Spleen (tissue), 11 donors: ENCODE measurements around the gene RAPGEF4. TPM values are rescaled to one million over a fixed set of nuclear protein-coding genes. Genes with fewer than 3 reads are reported as not detected.

Source experiments
- DNase-seq: peaks from one replicate; pipeline ENCODE4 v3.0.0-alpha.2; 2020
- H3K27ac ChIP-seq, 8 donors: fragments of 200-600 bp; sonication (generic) in 7 of 8; 1 replicate in 4 of 8; 2 replicates in 4 of 8; pipeline versions ENCODE4 v1.5.0 to v1.8.0; 2016 to 2021; ENCODE audit warnings: inconsistent platforms in 4 of 8, mild to moderate bottlenecking in 4 of 8, moderate library complexity in 1 of 8
- H3K27me3 ChIP-seq, 7 donors: fragments of 200-600 bp; sonication (generic) in 6 of 7; replicated peaks in 1 of 7; 1 replicate in 4 of 7; 2 replicates in 3 of 7; pipeline versions ENCODE4 v1.5.0 to v1.8.0; 2016 to 2021; ENCODE audit warnings: inconsistent platforms in 3 of 7, mild to moderate bottlenecking in 1 of 7
- H3K36me3 ChIP-seq, 6 donors: fragments of 200-600 bp; sonication (generic) in 5 of 6; 1 replicate in 4 of 6; 2 replicates in 2 of 6; pipeline versions ENCODE4 v1.5.0 to v1.8.0; 2016 to 2021; ENCODE audit warnings: inconsistent platforms in 2 of 6
- H3K4me1 ChIP-seq, 6 donors: fragments of 200-600 bp; sonication (generic) in 5 of 6; 1 replicate in 3 of 6; 2 replicates in 3 of 6; pipeline versions ENCODE4 v1.5.0 to v1.8.0; 2016 to 2021; ENCODE audit warnings: inconsistent platforms in 3 of 6
- H3K4me3 ChIP-seq, 8 donors: fragments of 200-600 bp; sonication (generic) in 7 of 8; 1 replicate in 4 of 8; 2 replicates in 4 of 8; pipeline versions ENCODE4 v1.5.0 to v1.8.0; 2016 to 2021; ENCODE audit warnings: inconsistent platforms in 4 of 8, mild to moderate bottlenecking in 4 of 8, moderate library complexity in 2 of 8
- H3K9me3 ChIP-seq, 8 donors: fragments of 200-600 bp; sonication (generic) in 7 of 8; 1 replicate in 4 of 8; 2 replicates in 4 of 8; pipeline versions ENCODE4 v1.5.0 to v1.8.0; 2016 to 2021; ENCODE audit warnings: inconsistent platforms in 4 of 8
- POLR2A ChIP-seq, 3 donors: fragments of 450-650 bp; IDR thresholded peaks; one replicate each; pipeline ENCODE4 v1.5.1; 2017; ENCODE audit warnings: antibody characterized with exemption in 3 of 3, mild to moderate bottlenecking in 1 of 3
- POLR2AphosphoS5 ChIP-seq, 3 donors: sonication (generic); formaldehyde crosslinking; IDR thresholded peaks; one replicate each; pipeline ENCODE4 v1.5.1; 2017; ENCODE audit warnings: antibody characterized with exemption in 3 of 3
- WGBS, 5 donors: extraction: QIAGEN DNeasy Blood & Tissue Kit in 3 of 5; methylation state at CpG; one replicate each; pipeline versions ENCODE4 v1.1.5 to v1.1.7; 2013 to 2018; 5-methylcytosine and 5-hydroxymethylcytosine counted together
- intact Hi-C: fragments of 100-400 bp; cut with DNase I; formaldehyde crosslinking; loops from one replicate; pipeline ENCODE4 v1.15.0; 2023; ENCODE audit warnings: low total_unique reads
- polyA plus RNA-seq, 3 donors: library from polyadenylated mRNA; stranded (reverse); fragments of 200-250 nt; gene quantifications; one replicate each; pipeline ENCODE4 v1.2.1, GENCODE V29; 2013
- total RNA-seq, 7 donors: library from RNA; depleted of rRNA in 3 of 7; stranded (reverse); fragments of >200 nt in 3 of 7; fragmentation: NEBNext Ultra II Directional in 4 of 7; extraction: Animal tissue kit (Norgen Biotek cat#: 25700) in 4 of 7; gene quantifications; one replicate each; pipeline versions ENCODE4 v1.1.0 to v1.2.1, GENCODE V29; 2016 to 2021
- TF ChIP-seq, protein P1 (sequence below), 11 experiments: fragments of 200-600 bp in 7 of 11; fragments of 450-650 bp in 4 of 11; sonication (generic) in 4 of 11; IDR thresholded peaks in 8 of 11; conservative IDR thresholded peaks in 3 of 11; 1 replicate in 7 of 11; 2 replicates in 4 of 11; pipeline versions ENCODE4 v1.4.0 to v1.8.0; 2016 to 2021; ENCODE audit warnings: antibody characterized with exemption in 11 of 11, inconsistent platforms in 4 of 11, mild to moderate bottlenecking in 1 of 11
- donor health status: healthy with polysubstance abuse.
- donor health status: DM: no; HTN: no; CAD: no; lungs with moderate emphysema.
- donor health status: DM: no; HTN: no; CAD: no.
- donor health status: Bipolar disorder and iron deficiency.
- donor health status: healthy.
- donor health status: DM: no; HTN: no; CAD: no.
- donor health status: DM: yes; HTN: yes; CAD: no.

Gene RAPGEF4
- total and polyA plus RNA-seq, 10 donors = 0.52 to 11.0 (median 1.9) TPM

- H3K9me3 ChIP-seq = no peaks in the 10 kb centered on the region
- no peak for DNase-seq
- H3K4me3 ChIP-seq = no peak overlapping the region
- H3K4me1 ChIP-seq = no peaks in the 10 kb centered on the region
- no peaks in the 10 kb centered on the region for H3K27me3 ChIP-seq
- intact Hi-C loops = no loop called here
- 84 to 95% (median 89%) methylated on average over 1 of the region's 1 CpG for WGBS, 5 donors
- H3K36me3 ChIP-seq = no peaks in the 10 kb centered on the region
- no peak for TF ChIP-seq POLR2A (IDR thresholded peaks at IDR 0.05)
- no peak for TF ChIP-seq POLR2AphosphoS5 (IDR thresholded peaks at IDR 0.05)
- TF ChIP-seq, protein P1, sequence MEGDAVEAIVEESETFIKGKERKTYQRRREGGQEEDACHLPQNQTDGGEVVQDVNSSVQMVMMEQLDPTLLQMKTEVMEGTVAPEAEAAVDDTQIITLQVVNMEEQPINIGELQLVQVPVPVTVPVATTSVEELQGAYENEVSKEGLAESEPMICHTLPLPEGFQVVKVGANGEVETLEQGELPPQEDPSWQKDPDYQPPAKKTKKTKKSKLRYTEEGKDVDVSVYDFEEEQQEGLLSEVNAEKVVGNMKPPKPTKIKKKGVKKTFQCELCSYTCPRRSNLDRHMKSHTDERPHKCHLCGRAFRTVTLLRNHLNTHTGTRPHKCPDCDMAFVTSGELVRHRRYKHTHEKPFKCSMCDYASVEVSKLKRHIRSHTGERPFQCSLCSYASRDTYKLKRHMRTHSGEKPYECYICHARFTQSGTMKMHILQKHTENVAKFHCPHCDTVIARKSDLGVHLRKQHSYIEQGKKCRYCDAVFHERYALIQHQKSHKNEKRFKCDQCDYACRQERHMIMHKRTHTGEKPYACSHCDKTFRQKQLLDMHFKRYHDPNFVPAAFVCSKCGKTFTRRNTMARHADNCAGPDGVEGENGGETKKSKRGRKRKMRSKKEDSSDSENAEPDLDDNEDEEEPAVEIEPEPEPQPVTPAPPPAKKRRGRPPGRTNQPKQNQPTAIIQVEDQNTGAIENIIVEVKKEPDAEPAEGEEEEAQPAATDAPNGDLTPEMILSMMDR (IDR thresholded peaks at IDR 0.05 in 8 of 11, conservative IDR thresholded peaks at IDR 0.05 in 3 of 11) = no peak
- no peak overlapping the region for H3K27ac ChIP-seq
Measured at GRCh38 chr2:172953411-172953810, 217.8 kb downstream of the RAPGEF4 start.

GRCh38 chr2:172953970-172954852 lies 218.6 kb downstream of the RAPGEF4 start:
- Histone ChIP-seq H3K27me3 (no peaks in the 10 kb centered on the region), H3K9me3 (no peaks in the 10 kb centered on the region), H3K36me3 (no peaks in the 10 kb centered on the region), H3K4me3 (no peak overlapping the region), H3K27ac (no peak overlapping the region), H3K4me1 (no peaks in the 10 kb centered on the region)
- no peak for DNase-seq
- WGBS, 5 donors = 83 to 94% (median 86%) methylated on average over 5 of the region's 5 CpGs
- TF ChIP-seq POLR2AphosphoS5 (IDR thresholded peaks at IDR 0.05) (no peak), POLR2A (IDR thresholded peaks at IDR 0.05) (no peak)
- TF ChIP-seq, protein P1 (IDR thresholded peaks at IDR 0.05 in 8 of 11, conservative IDR thresholded peaks at IDR 0.05 in 3 of 11) = no peak
- intact Hi-C loops = no loop called here

DNA sequence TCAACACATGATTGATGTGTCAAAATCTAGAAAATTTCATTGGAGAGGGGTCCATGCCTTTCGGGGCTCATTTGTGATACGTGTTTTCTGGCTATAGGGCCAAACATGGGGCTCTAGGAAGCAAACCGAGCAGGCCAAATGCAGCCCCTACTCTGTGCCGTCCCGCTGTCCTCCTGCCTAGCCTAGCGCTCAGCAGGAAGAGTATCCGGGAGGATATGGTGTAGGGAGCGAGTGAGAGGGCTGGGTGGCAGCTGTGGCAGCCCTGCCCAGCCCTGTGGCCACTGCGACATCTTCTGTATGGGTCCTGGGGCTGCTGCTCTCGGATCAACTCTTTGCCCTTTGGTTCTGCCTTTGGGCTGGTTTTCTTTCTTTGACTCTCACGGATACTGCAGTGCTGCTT lies 219.9 kb downstream of the RAPGEF4 start:
- no peak for DNase-seq
- 77 to 84% (median 81%) methylated on average over 11 of the region's 11 CpGs for WGBS, 5 donors

GRCh38 chr2:172957734-172958133 lies 222.1 kb downstream of the RAPGEF4 start:
- no peak for TF ChIP-seq POLR2A (IDR thresholded peaks at IDR 0.05)
- TF ChIP-seq, protein P1 (IDR thresholded peaks at IDR 0.05 in 8 of 11, conservative IDR thresholded peaks at IDR 0.05 in 3 of 11) = no peak
- TF ChIP-seq POLR2AphosphoS5 (IDR thresholded peaks at IDR 0.05) = no peak
- no peaks in the 10 kb centered on the region for H3K9me3 ChIP-seq
- no peak for DNase-seq
- H3K4me3 ChIP-seq = no peak overlapping the region
- intact Hi-C loops = no loop called here
- no peaks in the 10 kb centered on the region for H3K27me3 ChIP-seq
- H3K27ac ChIP-seq = no peak overlapping the region
- no peaks in the 10 kb centered on the region for H3K36me3 ChIP-seq
- H3K4me1 ChIP-seq = no peaks in the 10 kb centered on the region

More for the DNA sequence above, 219.9 kb downstream of the RAPGEF4 start:
- TF ChIP-seq POLR2AphosphoS5 (IDR thresholded peaks at IDR 0.05) (no peak), POLR2A (IDR thresholded peaks at IDR 0.05) (no peak)
- TF ChIP-seq, protein P1 (IDR thresholded peaks at IDR 0.05 in 8 of 11, conservative IDR thresholded peaks at IDR 0.05 in 3 of 11) = no peak
- Histone ChIP-seq H3K27ac (no peak overlapping the region), H3K4me3 (no peak overlapping the region), H3K4me1 (no peaks in the 10 kb centered on the region), H3K9me3 (no peaks in the 10 kb centered on the region), H3K27me3 (no peaks in the 10 kb centered on the region), H3K36me3 (no peaks in the 10 kb centered on the region)
- intact Hi-C loops = no loop called here
